ENCODE data around the gene TMEM97.
A peak's percentile ranks its signal among the peaks of the same experiment; 100 is the strongest.
"Not testable (repeated sequence)": the region's sequence is repeated elsewhere in the genome, so short reads cannot be mapped to it uniquely, and the experiment has no call there.

The TMEM97 gene

DNA sequence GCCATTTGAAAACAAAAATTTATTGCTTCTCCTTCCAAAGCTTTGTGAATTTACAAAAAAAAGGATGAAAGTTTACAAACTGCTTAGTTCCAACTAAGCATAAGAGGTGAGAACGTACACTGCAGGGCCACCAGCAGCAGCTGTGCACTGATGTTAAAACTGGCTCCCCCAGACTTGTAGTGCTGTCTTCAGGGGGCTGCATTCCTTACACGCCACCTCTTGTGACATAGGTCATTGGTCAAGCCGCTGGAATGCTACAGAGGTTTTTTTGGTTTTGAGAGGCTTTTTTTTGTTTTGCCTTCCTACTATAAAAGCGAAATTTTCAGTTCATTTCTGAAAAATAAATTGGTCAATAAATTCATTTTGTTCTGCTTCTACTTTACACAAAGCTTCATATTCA lies 9.3 kb downstream of the TMEM97 start:
- H3K27ac ChIP-seq (ENCODE audit: low read depth, low read length) = no peak overlapping the region

DNA sequence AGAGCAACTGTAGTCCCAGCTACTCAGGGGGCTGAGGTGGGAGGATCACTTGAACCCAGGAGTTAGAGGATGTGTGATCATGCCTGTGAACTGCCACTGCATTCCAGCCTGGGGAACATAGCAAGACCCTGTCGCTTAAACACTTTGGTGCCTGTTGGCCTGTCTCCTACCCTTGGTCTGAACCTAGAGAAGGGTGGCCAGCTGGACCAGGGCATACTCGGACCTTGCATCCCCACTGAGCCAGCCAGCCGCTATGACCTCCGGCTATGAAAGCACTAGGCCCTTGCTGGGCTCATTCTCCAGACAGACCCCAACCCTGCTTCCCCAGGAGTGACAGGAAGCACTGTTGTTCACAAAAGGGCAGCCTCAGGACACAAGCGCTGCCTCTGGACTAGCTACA lies 11.7 kb downstream of the TMEM97 start:
- H3K4me1 ChIP-seq (ENCODE audit: control insufficient read depth, insufficient read depth, low read length) = no peaks in the 10 kb centered on the region
- no peaks in the 10 kb centered on the region for H3K9me3 ChIP-seq (ENCODE audit: control insufficient read depth, insufficient read depth, low read length)
- no peak overlapping the region for H3K4me3 ChIP-seq (ENCODE audit: low read depth, low read length)
- no peak overlapping the region for H3K9ac ChIP-seq (ENCODE audit: low read depth, low read length)
- H3K27ac ChIP-seq (ENCODE audit: low read depth, low read length) = no peak overlapping the region
- H3K27me3 ChIP-seq (ENCODE audit: control insufficient read depth, insufficient read depth, low read length) = no peaks in the 10 kb centered on the region
- H3K36me3 ChIP-seq (ENCODE audit: control insufficient read depth, insufficient read depth, low read length) = peaks cover 38% of the 10 kb centered on the region

More for the DNA sequence above, 9.3 kb downstream of the TMEM97 start:
- Histone ChIP-seq H3K27me3 (ENCODE audit: control insufficient read depth, insufficient read depth, low read length) (no peaks in the 10 kb centered on the region), H3K36me3 (ENCODE audit: control insufficient read depth, insufficient read depth, low read length) (peaks cover 47% of the 10 kb centered on the region), H3K9me3 (ENCODE audit: control insufficient read depth, insufficient read depth, low read length) (no peaks in the 10 kb centered on the region), H3K9ac (ENCODE audit: low read depth, low read length) (no peak overlapping the region), H3K4me3 (ENCODE audit: low read depth, low read length) (no peak overlapping the region), H3K4me1 (ENCODE audit: control insufficient read depth, insufficient read depth, low read length) (no peaks in the 10 kb centered on the region)

DNA sequence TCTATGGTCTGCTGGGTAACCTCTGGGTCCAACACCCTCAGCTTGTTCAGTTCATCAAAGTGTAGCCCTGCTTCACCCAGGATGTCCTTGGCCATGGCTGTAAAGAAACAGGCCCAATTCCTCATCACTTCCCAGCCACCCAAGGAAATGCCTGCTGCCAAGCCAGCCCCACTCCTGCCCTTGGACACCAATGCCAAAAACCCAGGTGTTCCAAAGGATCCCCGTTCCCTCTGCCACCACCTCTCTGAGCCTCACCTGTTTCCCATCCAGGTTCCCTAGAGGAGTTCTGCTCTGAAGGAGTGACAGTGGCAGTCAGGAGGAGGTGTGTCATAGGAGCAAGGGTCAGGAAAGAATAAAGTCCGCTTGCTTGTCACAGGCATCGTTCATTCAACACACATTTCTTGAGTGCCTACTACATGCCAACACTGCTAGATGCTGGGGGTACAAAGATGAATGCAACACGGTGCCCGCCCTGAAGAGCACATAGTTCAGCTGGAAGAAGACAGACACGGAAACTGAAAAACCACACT lies 13.0 kb downstream of the TMEM97 start:
- H3K9ac ChIP-seq (ENCODE audit: low read depth, low read length) = no peak overlapping the region
- H3K27ac ChIP-seq (ENCODE audit: low read depth, low read length) = no peak overlapping the region
- peaks cover 5% of the 10 kb centered on the region for H3K4me1 ChIP-seq (ENCODE audit: control insufficient read depth, insufficient read depth, low read length)
- H3K27me3 ChIP-seq (ENCODE audit: control insufficient read depth, insufficient read depth, low read length) = no peaks in the 10 kb centered on the region
- no peaks in the 10 kb centered on the region for H3K9me3 ChIP-seq (ENCODE audit: control insufficient read depth, insufficient read depth, low read length)
- H3K36me3 ChIP-seq (ENCODE audit: control insufficient read depth, insufficient read depth, low read length) = peaks cover 25% of the 10 kb centered on the region
- no peak overlapping the region for H3K4me3 ChIP-seq (ENCODE audit: low read depth, low read length)

DNA sequence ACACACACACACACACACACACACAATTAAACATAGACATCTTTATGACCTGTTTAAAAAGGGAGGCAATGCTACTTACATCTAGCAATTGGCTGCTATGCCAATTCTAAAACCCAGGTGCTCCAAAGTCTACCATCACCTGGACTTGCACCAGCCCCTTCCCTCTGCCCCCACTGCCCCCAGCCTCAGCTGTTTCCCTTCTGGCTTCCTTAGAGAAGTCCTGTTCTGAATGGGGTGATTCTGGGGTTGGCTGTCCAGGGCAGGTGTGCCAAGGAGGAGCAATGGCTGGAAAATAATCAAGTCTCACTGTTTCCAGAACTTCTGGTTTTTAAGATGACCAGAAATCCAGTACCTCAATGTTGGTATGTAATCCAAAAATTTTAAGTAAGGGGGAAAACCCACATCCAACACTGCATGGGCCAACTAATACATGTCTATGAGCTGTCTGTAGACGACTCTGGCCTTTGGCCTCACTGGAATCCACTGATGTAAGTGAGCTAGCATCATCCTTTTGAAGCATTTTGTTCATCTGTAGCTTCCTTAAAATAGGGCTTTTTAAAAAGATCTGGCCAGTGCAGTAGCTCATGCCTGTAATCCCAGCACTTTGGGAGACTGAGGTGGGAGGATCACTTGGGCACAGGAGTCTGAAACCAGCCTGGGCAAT lies 14.2 kb downstream of the TMEM97 start:
- no peak overlapping the region for H3K9ac ChIP-seq (ENCODE audit: low read depth, low read length)
- peaks cover 13% of the 10 kb centered on the region for H3K36me3 ChIP-seq (ENCODE audit: control insufficient read depth, insufficient read depth, low read length)
- H3K4me3 ChIP-seq (ENCODE audit: low read depth, low read length) = no peak overlapping the region
- no peaks in the 10 kb centered on the region for H3K9me3 ChIP-seq (ENCODE audit: control insufficient read depth, insufficient read depth, low read length)
- H3K27me3 ChIP-seq (ENCODE audit: control insufficient read depth, insufficient read depth, low read length) = no peaks in the 10 kb centered on the region
- H3K27ac ChIP-seq (ENCODE audit: low read depth, low read length) = no peak overlapping the region
- H3K4me1 ChIP-seq (ENCODE audit: control insufficient read depth, insufficient read depth, low read length) = peaks cover 7% of the 10 kb centered on the region

DNA sequence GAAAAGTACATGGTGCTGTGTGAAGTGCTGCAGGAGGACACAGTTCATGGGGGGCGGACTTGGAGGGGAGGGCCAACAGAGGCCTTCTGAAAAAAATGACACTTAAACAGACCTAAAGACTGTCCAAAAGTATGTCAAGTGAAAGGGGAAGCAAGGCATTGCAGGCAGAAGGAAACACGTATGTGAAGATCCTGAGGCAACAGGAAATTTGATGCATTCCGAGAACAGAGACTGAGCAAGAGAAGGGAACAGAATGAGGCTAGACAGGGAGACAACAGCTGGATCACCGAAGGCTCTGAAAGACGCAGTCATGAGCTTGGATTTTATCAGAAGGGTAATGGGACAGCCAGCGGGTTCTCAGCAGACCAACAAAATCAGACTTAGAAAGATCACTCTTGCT lies 15.2 kb downstream of the TMEM97 start:
- peaks cover 7% of the 10 kb centered on the region for H3K36me3 ChIP-seq (ENCODE audit: control insufficient read depth, insufficient read depth, low read length)
- no peak overlapping the region for H3K27ac ChIP-seq (ENCODE audit: low read depth, low read length)
- peak overlapping the region; percentile 94 for H3K4me3 ChIP-seq (ENCODE audit: low read depth, low read length)
- H3K9ac ChIP-seq (ENCODE audit: low read depth, low read length) = no peak overlapping the region
- no peaks in the 10 kb centered on the region for H3K27me3 ChIP-seq (ENCODE audit: control insufficient read depth, insufficient read depth, low read length)
- H3K4me1 ChIP-seq (ENCODE audit: control insufficient read depth, insufficient read depth, low read length) = peaks cover 7% of the 10 kb centered on the region
- no peaks in the 10 kb centered on the region for H3K9me3 ChIP-seq (ENCODE audit: control insufficient read depth, insufficient read depth, low read length)

DNA sequence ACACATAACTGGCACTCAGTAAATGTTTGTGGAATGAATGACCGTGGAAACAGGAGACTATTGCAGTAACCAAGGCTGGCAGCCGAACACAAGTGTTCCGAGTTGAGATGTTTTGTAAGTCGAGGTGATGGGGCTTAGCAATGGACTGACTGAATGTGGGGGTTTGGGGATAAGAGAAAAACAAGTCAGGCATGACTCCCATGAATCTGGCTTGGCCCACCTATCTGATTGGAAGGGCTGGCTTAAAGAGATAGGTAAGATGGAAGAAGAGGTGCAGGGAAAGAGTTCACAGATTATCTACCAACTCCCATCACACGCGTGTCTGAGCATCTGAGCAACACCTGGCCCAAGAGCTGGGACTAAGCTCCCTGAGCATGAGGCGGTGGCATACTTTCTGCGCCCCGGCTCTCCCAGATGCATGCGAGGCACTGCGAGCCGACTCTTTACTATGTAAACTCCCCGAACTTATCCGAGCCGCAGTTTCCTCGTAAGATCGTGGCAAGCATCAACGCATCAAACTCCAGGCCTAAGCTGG lies 15.7 kb downstream of the TMEM97 start:
- Histone ChIP-seq H3K4me1 (ENCODE audit: control insufficient read depth, insufficient read depth, low read length) (peaks cover 7% of the 10 kb centered on the region), H3K36me3 (ENCODE audit: control insufficient read depth, insufficient read depth, low read length) (peaks cover 6% of the 10 kb centered on the region), H3K9ac (ENCODE audit: low read depth, low read length) (peak overlapping the region; percentile 62), H3K4me3 (ENCODE audit: low read depth, low read length) (peak overlapping the region; percentile 94), H3K27ac (ENCODE audit: low read depth, low read length) (peak overlapping the region; percentile 84), H3K9me3 (ENCODE audit: control insufficient read depth, insufficient read depth, low read length) (no peaks in the 10 kb centered on the region), H3K27me3 (ENCODE audit: control insufficient read depth, insufficient read depth, low read length) (no peaks in the 10 kb centered on the region)

DNA sequence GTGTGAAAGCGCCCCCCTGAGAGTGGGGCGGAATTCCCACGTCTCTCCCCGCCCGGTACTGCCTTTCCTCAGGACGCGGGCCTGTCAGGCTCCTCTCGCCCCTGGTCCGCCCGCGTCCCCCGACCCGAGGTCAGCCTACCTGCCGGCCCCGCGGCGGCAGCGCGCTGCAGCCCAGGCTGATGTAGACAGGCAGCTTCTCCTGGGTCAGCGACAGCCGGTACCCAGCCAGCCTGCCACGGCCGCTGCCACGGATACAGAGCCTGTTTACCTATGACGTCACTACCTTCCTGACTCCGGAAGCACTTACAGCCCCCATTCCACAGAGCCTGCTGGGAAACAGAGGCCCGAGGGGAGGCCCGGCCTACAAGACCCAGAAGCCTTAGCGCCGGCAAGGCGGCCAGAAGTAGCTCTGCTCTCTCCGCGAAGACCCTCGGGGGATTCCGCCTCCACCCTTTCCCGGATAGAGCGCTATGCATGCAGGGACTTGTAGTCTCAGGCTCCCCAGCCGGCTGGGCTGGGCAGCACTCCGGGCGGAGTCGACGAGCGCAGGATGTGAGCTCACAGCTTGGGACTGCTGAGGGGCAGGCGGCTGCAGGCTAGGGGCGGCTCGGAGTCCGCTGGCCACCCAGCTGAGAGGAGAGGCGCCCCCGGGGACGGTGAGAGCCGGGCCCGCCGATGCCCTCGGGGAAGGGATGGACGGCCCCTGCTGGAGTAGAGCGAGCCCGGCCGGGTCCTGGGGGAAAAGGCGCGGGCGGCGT lies 16.4 kb downstream of the TMEM97 start, which contains the start of the genes IFT20 and TNFAIP1:
IFT20 (minus strand) TSS at position 272 of the 758 bp plus-strand sequence. CDS start 3,487 bp downstream, outside the sequence.
TNFAIP1 (plus strand) TSS at position 561 of the 758 bp plus-strand sequence. CDS start 3,761 bp downstream, outside the sequence.
- H3K27me3 ChIP-seq (ENCODE audit: control insufficient read depth, insufficient read depth, low read length) = no peaks in the 10 kb centered on the region

DNA sequence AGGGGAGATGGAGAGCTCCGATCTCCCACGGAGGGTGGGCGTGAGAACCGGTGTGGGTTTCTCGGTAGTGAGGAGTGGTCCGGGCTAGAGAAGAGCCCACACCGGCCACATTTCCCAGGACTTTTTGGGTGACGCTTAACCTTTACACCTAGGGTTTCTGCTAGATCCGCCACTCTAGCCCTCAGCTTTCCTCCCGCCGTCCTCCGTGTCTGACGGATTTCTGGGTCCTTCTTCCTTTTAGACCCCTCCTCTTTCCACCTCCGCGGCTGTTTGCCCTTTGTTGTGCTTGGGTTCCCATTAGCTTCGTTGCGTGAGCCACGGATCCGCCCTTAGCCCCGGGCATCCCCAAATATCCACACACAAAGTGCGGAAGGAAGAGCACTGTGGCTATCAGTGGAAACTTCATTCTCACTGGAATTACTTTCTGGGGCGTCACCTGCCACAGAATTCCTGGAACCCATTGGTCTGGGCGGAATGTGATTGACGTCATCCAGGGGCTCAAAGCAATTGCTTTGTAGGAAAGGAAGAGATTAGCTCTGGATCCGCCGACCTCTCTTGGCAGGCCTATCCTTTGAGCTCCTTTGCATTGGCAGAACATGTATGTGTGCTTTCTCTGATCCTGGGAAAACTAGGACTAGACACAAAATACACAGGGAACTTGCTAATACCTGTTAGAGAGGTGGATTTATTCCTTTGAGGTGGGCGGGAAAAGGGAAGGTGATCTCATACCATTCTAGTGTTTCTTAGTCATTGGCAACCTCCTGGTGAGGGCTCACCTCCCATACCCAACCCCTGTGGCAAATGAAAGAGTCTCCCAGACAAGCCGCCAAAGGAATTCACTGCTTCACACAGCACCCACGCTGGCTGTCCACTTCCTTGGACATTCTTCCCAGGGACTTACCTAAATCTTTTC lies 17.2 kb downstream of the TMEM97 start:
- peaks cover 18% of the 10 kb centered on the region for H3K36me3 ChIP-seq (ENCODE audit: control insufficient read depth, insufficient read depth, low read length)
- peaks cover 7% of the 10 kb centered on the region for H3K4me1 ChIP-seq (ENCODE audit: control insufficient read depth, insufficient read depth, low read length)
- H3K27ac ChIP-seq (ENCODE audit: low read depth, low read length) = peak overlapping the region; percentile 83
- peak overlapping the region; percentile 94 for H3K4me3 ChIP-seq (ENCODE audit: low read depth, low read length)
- no peaks in the 10 kb centered on the region for H3K9me3 ChIP-seq (ENCODE audit: control insufficient read depth, insufficient read depth, low read length)
- H3K27me3 ChIP-seq (ENCODE audit: control insufficient read depth, insufficient read depth, low read length) = no peaks in the 10 kb centered on the region
- peak overlapping the region; percentile 90 for H3K9ac ChIP-seq (ENCODE audit: low read depth, low read length)

More for the DNA sequence above, 16.4 kb downstream of the TMEM97 start, which contains the start of the genes IFT20 and TNFAIP1:
- peaks cover 7% of the 10 kb centered on the region for H3K4me1 ChIP-seq (ENCODE audit: control insufficient read depth, insufficient read depth, low read length)
- no peaks in the 10 kb centered on the region for H3K9me3 ChIP-seq (ENCODE audit: control insufficient read depth, insufficient read depth, low read length)
- H3K36me3 ChIP-seq (ENCODE audit: control insufficient read depth, insufficient read depth, low read length) = peaks cover 12% of the 10 kb centered on the region
- peak within 1 kb of the TSS; percentile 90 for H3K9ac ChIP-seq (ENCODE audit: low read depth, low read length)
- H3K4me3 ChIP-seq (ENCODE audit: low read depth, low read length) = peak within 1 kb of the TSS; percentile 94
- H3K27ac ChIP-seq (ENCODE audit: low read depth, low read length) = peak within 1 kb of the TSS; percentile 84

DNA sequence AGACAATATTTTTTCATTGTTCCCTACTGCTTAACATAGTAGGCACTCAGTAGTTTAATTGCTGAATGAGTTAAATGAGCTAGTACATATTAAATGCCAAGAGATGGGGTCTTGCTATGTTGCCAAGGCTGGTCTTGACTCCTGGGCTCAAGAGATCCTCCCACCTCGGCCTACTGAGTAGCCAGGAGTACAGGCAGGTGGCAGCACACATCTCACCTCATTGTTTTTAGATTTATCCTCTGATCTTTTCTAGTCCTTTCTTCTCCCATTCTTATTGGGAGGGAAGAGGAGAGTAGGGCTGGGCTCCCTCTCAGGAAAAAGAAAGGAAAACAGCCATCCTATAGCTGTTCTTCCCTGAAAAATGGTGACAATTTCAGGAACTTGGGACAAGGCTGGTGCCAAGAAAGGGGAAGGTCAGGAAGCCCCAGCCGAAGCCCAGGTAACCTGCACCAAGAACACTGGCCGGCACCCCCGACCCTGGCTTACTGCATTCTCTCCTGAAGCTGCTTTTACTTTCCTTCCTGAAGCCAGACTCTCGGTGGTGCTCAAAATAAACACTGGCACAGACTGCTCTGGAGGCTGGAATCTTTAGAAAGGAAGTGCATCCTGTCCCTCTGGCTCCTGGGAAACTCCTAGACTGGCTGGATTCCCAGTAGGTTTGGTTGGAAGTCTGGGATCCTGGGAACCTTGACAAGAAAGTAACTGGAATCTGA lies 19.2 kb downstream of the TMEM97 start:
- peaks cover 7% of the 10 kb centered on the region for H3K4me1 ChIP-seq (ENCODE audit: control insufficient read depth, insufficient read depth, low read length)
- no peaks in the 10 kb centered on the region for H3K27me3 ChIP-seq (ENCODE audit: control insufficient read depth, insufficient read depth, low read length)
- H3K9me3 ChIP-seq (ENCODE audit: control insufficient read depth, insufficient read depth, low read length) = no peaks in the 10 kb centered on the region
- H3K36me3 ChIP-seq (ENCODE audit: control insufficient read depth, insufficient read depth, low read length) = peaks cover 38% of the 10 kb centered on the region
- H3K4me3 ChIP-seq (ENCODE audit: low read depth, low read length) = no peak overlapping the region
- H3K27ac ChIP-seq (ENCODE audit: low read depth, low read length) = no peak overlapping the region
- H3K9ac ChIP-seq (ENCODE audit: low read depth, low read length) = no peak overlapping the region

DNA sequence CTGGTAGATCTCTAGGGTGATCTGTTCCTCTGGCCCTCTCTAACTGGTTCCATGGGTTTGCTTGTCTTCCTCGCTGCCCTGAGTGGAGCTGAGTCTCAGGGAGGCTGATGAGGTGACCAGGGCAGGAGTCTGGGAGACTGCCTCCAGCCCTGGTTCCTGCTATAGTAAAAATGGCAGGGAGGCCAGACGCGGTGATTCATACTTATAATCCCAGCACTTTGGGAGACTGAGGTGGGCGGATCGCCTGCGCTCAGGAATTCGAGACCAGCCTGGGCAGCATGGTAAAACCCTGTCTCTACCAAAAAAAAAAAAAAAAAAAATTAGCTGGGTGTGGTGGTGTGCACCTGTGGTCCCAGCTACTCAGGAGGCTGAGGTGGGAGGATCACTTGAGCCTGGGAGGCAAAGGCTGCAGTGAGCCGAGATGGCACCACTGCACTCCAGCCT lies 19.8 kb downstream of the TMEM97 start:
- not testable (repeated sequence) for H3K4me1 ChIP-seq (ENCODE audit: control insufficient read depth, insufficient read depth, low read length); H3K9me3 ChIP-seq (ENCODE audit: control insufficient read depth, insufficient read depth, low read length); H3K27ac ChIP-seq (ENCODE audit: low read depth, low read length); H3K27me3 ChIP-seq (ENCODE audit: control insufficient read depth, insufficient read depth, low read length); H3K9ac ChIP-seq (ENCODE audit: low read depth, low read length); H3K4me3 ChIP-seq (ENCODE audit: low read depth, low read length)
- H3K36me3 ChIP-seq (ENCODE audit: control insufficient read depth, insufficient read depth, low read length) = peaks cover 42% of the 10 kb centered on the region

All from HUES48 (cell line).